ENCODE measurements around the gene CCDC107. TPM values are rescaled to one million over a fixed set of nuclear protein-coding genes. Genes with fewer than 3 reads are reported as not detected.

CCDC107 gene
- total RNA-seq, 1 experiment from 2014 or later, result 12.0 TPM

DNA sequence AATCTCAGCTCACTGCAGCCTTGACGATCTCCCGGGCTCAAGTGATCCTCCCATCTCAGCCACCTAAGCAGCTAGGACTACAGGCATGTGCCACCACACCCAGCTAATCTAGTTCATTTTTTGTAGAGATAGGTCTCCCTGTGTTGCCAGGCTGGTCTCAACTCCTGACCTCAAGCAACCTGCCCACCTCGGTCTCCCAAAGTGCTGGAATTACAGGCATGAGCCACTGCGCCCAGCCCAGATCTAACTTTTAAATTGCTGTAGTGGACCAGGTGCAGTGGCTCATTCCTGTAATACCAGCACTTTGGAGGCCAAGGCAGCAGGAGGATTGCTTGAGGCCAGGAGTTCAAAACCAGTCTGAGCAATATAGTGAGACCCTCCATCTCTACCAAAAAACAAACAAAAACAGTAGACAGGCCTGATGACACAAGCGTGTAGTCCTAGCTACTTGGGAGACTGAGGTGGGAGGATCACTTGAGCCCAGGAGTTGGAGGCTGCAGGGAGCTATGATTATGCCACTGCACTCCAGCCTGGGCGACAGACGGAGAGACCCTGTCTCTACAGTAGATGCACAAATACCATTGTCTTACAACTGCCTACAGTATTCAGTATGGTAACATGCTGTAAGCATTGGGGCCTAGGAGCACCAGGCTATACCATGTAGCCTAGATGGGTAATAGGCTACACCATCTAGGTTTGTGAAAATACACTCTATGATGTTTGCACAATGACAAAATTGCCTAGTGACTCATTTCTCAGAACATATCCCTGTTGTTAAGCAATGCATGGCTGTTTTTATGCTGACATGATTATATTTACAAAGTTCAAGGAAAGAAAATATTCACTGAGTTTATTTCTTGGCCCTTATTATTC lies 5.9 kb upstream of the CCDC107 start:
- H3K79me1 ChIP-seq (ENCODE audit: insufficient read depth, low read depth, low read length, poor library complexity, severe bottlenecking), result no peaks in the 10 kb centered on the region
- H3K4me1 ChIP-seq (ENCODE audit: insufficient read depth, low read length), result peaks cover 3% of the 10 kb centered on the region; the same call in 1 of the 2 replicates
- no peak overlapping the region for H2BK20ac ChIP-seq (ENCODE audit: low read depth, low read length, poor library complexity, severe bottlenecking)
- no peaks in the 10 kb centered on the region for H3K36me3 Mint-ChIP-seq (ENCODE audit: insufficient read depth in 1 of 3, low read depth in 3 of 3)
- no peak overlapping the region for H3K4ac ChIP-seq (ENCODE audit: low read depth, low read length)
- no peaks in the 10 kb centered on the region for H4K20me1 ChIP-seq (ENCODE audit: control insufficient read depth, insufficient read depth, insufficient read length)
- H4K91ac ChIP-seq (ENCODE audit: insufficient read length, low read depth, low read length), result no peak overlapping the region
- H3K4me3 Mint-ChIP-seq, result no peak overlapping the region
- no peaks in the 10 kb centered on the region; a peak in 1 of 5 replicates for H3K9me3 Mint-ChIP-seq
- no peak overlapping the region for H4K8ac ChIP-seq (replicated peaks; ENCODE audit: insufficient read length, low read depth, low read length)
- H2BK5ac ChIP-seq (ENCODE audit: insufficient read length, low read length), result no peak overlapping the region
- peaks cover 1% of the 10 kb centered on the region for H3K23me2 ChIP-seq (ENCODE audit: insufficient read length, low read depth, low read length, poor library complexity, severe bottlenecking)
- H3K27me3 Mint-ChIP-seq (ENCODE audit: low read depth), result peaks cover 16% of the 10 kb centered on the region
- H3T11ph ChIP-seq (ENCODE audit: low read length), result no peak overlapping the region
- H2BK15ac ChIP-seq (ENCODE audit: low read depth, low read length), result no peak overlapping the region
- H2BK120ac ChIP-seq (ENCODE audit: low read depth, low read length, poor library complexity, severe bottlenecking), result no peak overlapping the region
- H2BK12ac ChIP-seq (ENCODE audit: insufficient read length, low read depth, low read length), result no peak overlapping the region
- 0 out of 2 replicates have a peak, but pooled peaks cover 2% of the 10 kb centered on the region for H3K27me3 ChIP-seq (ENCODE audit: insufficient read depth, low read length)
- no peak overlapping the region for H2AK5ac ChIP-seq (ENCODE audit: insufficient read length, low read length)
- H3K27ac Mint-ChIP-seq, result no peak overlapping the region
- WGBS (ENCODE audit: extremely low coverage, insufficient read length, low lambda C conversion rate), result no CpG with 5 or more reads among the region's 7 CpGs
- H3K4me2 ChIP-seq (ENCODE audit: insufficient read depth, insufficient read length, low read length), result no peak overlapping the region
- no peaks in the 10 kb centered on the region for H3K79me2 ChIP-seq (ENCODE audit: insufficient read depth, low read length)
- no peak for DNase-seq
- no peak overlapping the region for H3K18ac ChIP-seq (ENCODE audit: insufficient read length, low read depth, low read length)
- peaks cover 30 to 38% of the 10 kb centered on the region in 2 experiments for H3K4me1 Mint-ChIP-seq
- no peaks in the 10 kb centered on the region for H3K9me3 ChIP-seq (ENCODE audit: control insufficient read depth, low read depth, low read length)
- no peak overlapping the region for H3K23ac ChIP-seq (ENCODE audit: insufficient read length, low read depth, low read length)
- no peak overlapping the region for H3K56ac ChIP-seq (ENCODE audit: insufficient read length, low read depth, low read length)
- H3K9ac ChIP-seq (ENCODE audit: extremely low read depth, insufficient read length, low read length), result no peak overlapping the region
- no peak overlapping the region for H2AFZ ChIP-seq (ENCODE audit: low read length)
- H3K27ac ChIP-seq (ENCODE audit: insufficient read length, low read depth, low read length), result no peak overlapping the region
- no peak overlapping the region for H4K5ac ChIP-seq (ENCODE audit: insufficient read length, low read depth, low read length)
- TF ChIP-seq, protein P1, sequence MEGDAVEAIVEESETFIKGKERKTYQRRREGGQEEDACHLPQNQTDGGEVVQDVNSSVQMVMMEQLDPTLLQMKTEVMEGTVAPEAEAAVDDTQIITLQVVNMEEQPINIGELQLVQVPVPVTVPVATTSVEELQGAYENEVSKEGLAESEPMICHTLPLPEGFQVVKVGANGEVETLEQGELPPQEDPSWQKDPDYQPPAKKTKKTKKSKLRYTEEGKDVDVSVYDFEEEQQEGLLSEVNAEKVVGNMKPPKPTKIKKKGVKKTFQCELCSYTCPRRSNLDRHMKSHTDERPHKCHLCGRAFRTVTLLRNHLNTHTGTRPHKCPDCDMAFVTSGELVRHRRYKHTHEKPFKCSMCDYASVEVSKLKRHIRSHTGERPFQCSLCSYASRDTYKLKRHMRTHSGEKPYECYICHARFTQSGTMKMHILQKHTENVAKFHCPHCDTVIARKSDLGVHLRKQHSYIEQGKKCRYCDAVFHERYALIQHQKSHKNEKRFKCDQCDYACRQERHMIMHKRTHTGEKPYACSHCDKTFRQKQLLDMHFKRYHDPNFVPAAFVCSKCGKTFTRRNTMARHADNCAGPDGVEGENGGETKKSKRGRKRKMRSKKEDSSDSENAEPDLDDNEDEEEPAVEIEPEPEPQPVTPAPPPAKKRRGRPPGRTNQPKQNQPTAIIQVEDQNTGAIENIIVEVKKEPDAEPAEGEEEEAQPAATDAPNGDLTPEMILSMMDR (conservative IDR thresholded peaks at IDR 0.05), result no peak
- H3K14ac ChIP-seq (ENCODE audit: insufficient read depth, low read length), result no peak overlapping the region

Measured in H9 (cell line).